Measurements from ENCODE around the gene SPINK2. TPM values are rescaled to one million over a fixed set of nuclear protein-coding genes. Genes with fewer than 3 reads are reported as not detected.
A peak's percentile ranks its signal among the peaks of the same experiment; 100 is the strongest.

SPINK2 gene
- total RNA-seq, 4 donors from 2014 or later = 3.4 to 4.5 TPM; not detected in 2

DNA sequence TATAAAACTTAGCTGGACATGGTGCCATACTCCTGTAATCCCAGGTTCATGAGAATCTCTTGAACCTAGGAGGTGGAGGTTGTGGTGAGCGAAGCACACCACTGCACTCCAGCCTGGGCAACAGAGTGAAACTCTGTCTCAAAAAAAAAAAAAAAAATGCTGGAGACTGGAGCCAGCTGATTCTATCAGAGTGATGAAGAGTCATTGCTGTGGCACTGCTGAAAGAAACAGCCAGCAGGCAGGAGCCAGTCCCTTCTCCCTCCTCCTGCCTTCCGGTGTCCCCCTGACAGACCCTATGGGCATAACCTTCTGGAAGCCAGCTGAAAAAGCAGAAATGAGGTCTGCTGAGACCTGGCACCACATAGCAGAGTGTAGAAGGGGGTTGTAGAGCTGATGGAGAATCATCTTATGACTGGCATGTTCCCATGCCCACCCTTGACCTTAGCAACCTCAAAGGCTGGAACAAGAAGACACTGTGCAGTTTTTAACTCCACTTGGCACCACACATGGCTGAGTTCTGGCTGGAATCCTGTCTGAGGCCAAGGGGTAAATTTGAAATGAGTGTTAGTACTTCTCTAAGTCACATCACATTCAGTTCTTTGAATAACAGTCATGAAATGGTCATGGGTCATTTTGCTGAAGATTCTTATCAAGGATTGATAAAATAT lies 2.6 kb upstream of the SPINK2 start:
- Histone ChIP-seq H3K4me3 (no peak overlapping the region), H3K27ac (peak overlapping the region in 2 of 4 donors; percentile 25 to 48), H3K27me3 (peaks cover 3 to 21% (median 11%) of the 10 kb centered on the region in 3 donors), H3K9me3 (no peaks in the 10 kb centered on the region), H3K4me1 (peaks cover 11 to 21% of the 10 kb centered on the region in 2 donors), H3K36me3 (no peaks in the 10 kb centered on the region)
- TF ChIP-seq POLR2A (IDR thresholded peaks at IDR 0.05) = no peak
- TF ChIP-seq, protein P1, sequence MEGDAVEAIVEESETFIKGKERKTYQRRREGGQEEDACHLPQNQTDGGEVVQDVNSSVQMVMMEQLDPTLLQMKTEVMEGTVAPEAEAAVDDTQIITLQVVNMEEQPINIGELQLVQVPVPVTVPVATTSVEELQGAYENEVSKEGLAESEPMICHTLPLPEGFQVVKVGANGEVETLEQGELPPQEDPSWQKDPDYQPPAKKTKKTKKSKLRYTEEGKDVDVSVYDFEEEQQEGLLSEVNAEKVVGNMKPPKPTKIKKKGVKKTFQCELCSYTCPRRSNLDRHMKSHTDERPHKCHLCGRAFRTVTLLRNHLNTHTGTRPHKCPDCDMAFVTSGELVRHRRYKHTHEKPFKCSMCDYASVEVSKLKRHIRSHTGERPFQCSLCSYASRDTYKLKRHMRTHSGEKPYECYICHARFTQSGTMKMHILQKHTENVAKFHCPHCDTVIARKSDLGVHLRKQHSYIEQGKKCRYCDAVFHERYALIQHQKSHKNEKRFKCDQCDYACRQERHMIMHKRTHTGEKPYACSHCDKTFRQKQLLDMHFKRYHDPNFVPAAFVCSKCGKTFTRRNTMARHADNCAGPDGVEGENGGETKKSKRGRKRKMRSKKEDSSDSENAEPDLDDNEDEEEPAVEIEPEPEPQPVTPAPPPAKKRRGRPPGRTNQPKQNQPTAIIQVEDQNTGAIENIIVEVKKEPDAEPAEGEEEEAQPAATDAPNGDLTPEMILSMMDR (IDR thresholded peaks at IDR 0.05 in 4 of 5, conservative IDR thresholded peaks at IDR 0.05 in 1 of 5) = no peak
- ATAC-seq = peak in 1 of 2 donors; percentile 70
- no peak for DNase-seq
- intact Hi-C loops (cut with DNase I; ENCODE audit: low total_unique reads) = no loop called here
- in situ Hi-C loops (cut with MboI; ENCODE audit: low sequenced_read_pairs in 4 of 4) = loop anchor here in 1 of 4 donors (25.0 kb wide), 1 partner anchor 412 kb away; no protein-coding TSS in a partner anchor

GRCh38 chr4:56818797-56819196 lies 2.7 kb downstream of the SPINK2 start:
- H3K36me3 ChIP-seq = no peaks in the 10 kb centered on the region
- no peak for ATAC-seq
- peaks cover under 1 to 5% of the 10 kb centered on the region in 2 donors for H3K4me1 ChIP-seq
- no peak overlapping the region for H3K27ac ChIP-seq
- in situ Hi-C loops (cut with MboI; ENCODE audit: low sequenced_read_pairs in 4 of 4) (loop anchor here in 1 of 4 donors (25.0 kb wide), 1 partner anchor 406 kb away; no protein-coding TSS in a partner anchor), intact Hi-C loops (cut with DNase I; ENCODE audit: low total_unique reads) (no loop called here)
- no peaks in the 10 kb centered on the region for H3K9me3 ChIP-seq
- H3K27me3 ChIP-seq = peaks cover 3 to 21% (median 11%) of the 10 kb centered on the region in 3 donors
- DNase-seq = no peak
- no peak overlapping the region for H3K4me3 ChIP-seq
- no peak for TF ChIP-seq POLR2A (IDR thresholded peaks at IDR 0.05)
- TF ChIP-seq, protein P1 (IDR thresholded peaks at IDR 0.05 in 4 of 5, conservative IDR thresholded peaks at IDR 0.05 in 1 of 5) = no peak

GRCh38 chr4:56817840-56818491 lies 3.5 kb downstream of the SPINK2 start:
- ATAC-seq (no peak), DNase-seq (no peak)
- Histone ChIP-seq H3K27me3 (peaks cover 3 to 21% (median 11%) of the 10 kb centered on the region in 3 donors), H3K27ac (no peak overlapping the region), H3K4me1 (peaks cover 0 to 5% of the 10 kb centered on the region in 2 donors), H3K9me3 (no peaks in the 10 kb centered on the region), H3K4me3 (no peak overlapping the region), H3K36me3 (no peaks in the 10 kb centered on the region)
- no peak for TF ChIP-seq POLR2A (IDR thresholded peaks at IDR 0.05)
- TF ChIP-seq, protein P1 (IDR thresholded peaks at IDR 0.05 in 4 of 5, conservative IDR thresholded peaks at IDR 0.05 in 1 of 5) = no peak
- intact Hi-C loops (cut with DNase I; ENCODE audit: low total_unique reads) = no loop called here
- in situ Hi-C loops (cut with MboI; ENCODE audit: low sequenced_read_pairs in 4 of 4) = loop anchor here in 1 of 4 donors (25.0 kb wide), 1 partner anchor 406 kb away; no protein-coding TSS in a partner anchor

DNA sequence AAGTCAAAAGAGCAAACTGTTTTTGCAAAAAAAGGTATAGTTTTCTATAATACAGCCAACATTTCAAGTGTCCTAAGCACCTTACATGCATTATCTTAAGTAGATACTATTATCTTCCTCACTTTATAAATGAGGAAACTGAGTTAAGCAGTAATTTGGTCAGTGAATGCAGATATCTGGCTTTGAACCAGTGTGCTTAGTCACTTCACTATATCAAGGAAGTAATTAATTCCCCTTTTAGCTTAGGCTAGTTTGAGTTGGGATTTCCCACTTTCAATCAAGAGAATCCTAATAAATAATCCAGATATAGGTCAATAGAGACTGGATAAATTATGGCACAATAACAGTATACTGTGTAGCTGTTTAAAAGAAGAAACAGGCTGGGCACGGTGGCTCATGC lies 14.8 kb downstream of the SPINK2 start:
- intact Hi-C loops (cut with DNase I; ENCODE audit: low total_unique reads) = loop anchor here (10.0 kb wide), 1 partner anchor 152 kb away; no protein-coding TSS in a partner anchor

More for the DNA sequence above, 14.8 kb downstream of the SPINK2 start:
- ATAC-seq (no peak), DNase-seq (no peak)
- in situ Hi-C loops (cut with MboI; ENCODE audit: low sequenced_read_pairs in 4 of 4) = loop anchor here in 2 of 4 donors (10.0 to 25.0 kb wide), 2 partner anchors 232 to 394 kb away; no protein-coding TSS in a partner anchor
- Histone ChIP-seq H3K27ac (no peak overlapping the region), H3K4me1 (no peaks in the 10 kb centered on the region), H3K27me3 (no peaks in the 10 kb centered on the region), H3K4me3 (no peak overlapping the region), H3K9me3 (no peaks in the 10 kb centered on the region), H3K36me3 (no peaks in the 10 kb centered on the region)
- TF ChIP-seq, protein P1 (IDR thresholded peaks at IDR 0.05 in 4 of 5, conservative IDR thresholded peaks at IDR 0.05 in 1 of 5) = no peak
- no peak for TF ChIP-seq POLR2A (IDR thresholded peaks at IDR 0.05)

Measured in gastrocnemius medialis (tissue), 4 donors.